OCI-LY3 (cell line): ENCODE results near the gene PTAR1.

Source experiments
- H2AFZ ChIP-seq: fragments of 200-600, 300-600 bp; shearing (Covaris generic); 2 replicates; pipeline ENCODE4 v1.6.0; 2014; ENCODE audit warnings: antibody characterized with exemption, low read depth, low read length
- H3K27ac ChIP-seq: fragments of 200-600, 300-600 bp; sonication (generic); 2 replicates; pipeline ENCODE4 v1.5.1; 2014; ENCODE audit warnings: mild to moderate bottlenecking, low read length, moderate library complexity, mixed read lengths
- H3K27me3 ChIP-seq: fragments of 200-600, 300-600 bp; sonication (generic); 2 replicates; pipeline ENCODE4 v1.6.1; 2014; ENCODE audit warnings: low read depth, low read length, mixed read lengths
- H3K36me3 ChIP-seq: fragments of 200-600, 300-600 bp; sonication (generic); replicated peaks from 2 replicates; pipeline ENCODE3; 2014; ENCODE audit warnings: low read depth, low read length, mixed read lengths
- H3K4me1 ChIP-seq: fragments of 300-600, 200-600 bp; sonication (generic); 2 replicates; pipeline ENCODE4 v1.6.1; 2014; ENCODE audit warnings: low read length, mixed read lengths
- H3K4me2 ChIP-seq: fragments of 200-600, 300-600 bp; sonication (generic); 2 replicates; pipeline ENCODE4 v1.6.1; 2014; ENCODE audit warnings: low read length, mixed read lengths
- H3K4me3 ChIP-seq: fragments of 300-600, 200-600 bp; sonication (generic); 2 replicates; pipeline ENCODE4 v1.5.1; 2014; ENCODE audit warnings: antibody characterized with exemption, mild to moderate bottlenecking, low read length, moderate library complexity
- H3K79me2 ChIP-seq: fragments of 300-600, 200-600 bp; shearing (Covaris generic); 2 replicates; pipeline ENCODE4 v1.6.1; 2014; ENCODE audit warnings: mild to moderate bottlenecking, low read length, mixed read lengths
- H3K9ac ChIP-seq: fragments of 300-600, 200-600 bp; shearing (Covaris generic); 2 replicates; pipeline ENCODE4 v1.6.0; 2014; ENCODE audit warnings: mild to moderate bottlenecking, low read length, moderate library complexity
- H3K9me3 ChIP-seq: fragments of 200-600, 300-600 bp; shearing (Covaris generic); 2 replicates; pipeline ENCODE4 v1.6.1; 2014; ENCODE audit warnings: low read length, mixed read lengths; ENCODE audit not compliant: insufficient read depth
- H4K20me1 ChIP-seq: fragments of 200-600, 300-600 bp; sonication (generic); 2 replicates; pipeline ENCODE4 v1.6.1; 2016; ENCODE audit warnings: low read length, mixed read lengths; ENCODE audit not compliant: insufficient read depth
- EZH2phosphoT487 ChIP-seq: fragments of 200-600 bp; shearing (Covaris generic); IDR thresholded peaks from 2 replicates; pipeline ENCODE4 v1.6.1; 2018; ENCODE audit warnings: antibody characterized with exemption, mixed run types, low read depth
- TF ChIP-seq, protein P1 (sequence below): fragments of 200-600, 300-600 bp; sonication (generic); IDR thresholded peaks from 2 replicates; pipeline ENCODE4 v1.5.1; 2014; ENCODE audit warnings: antibody characterized with exemption, low read length, low read depth

The PTAR1 gene

DNA sequence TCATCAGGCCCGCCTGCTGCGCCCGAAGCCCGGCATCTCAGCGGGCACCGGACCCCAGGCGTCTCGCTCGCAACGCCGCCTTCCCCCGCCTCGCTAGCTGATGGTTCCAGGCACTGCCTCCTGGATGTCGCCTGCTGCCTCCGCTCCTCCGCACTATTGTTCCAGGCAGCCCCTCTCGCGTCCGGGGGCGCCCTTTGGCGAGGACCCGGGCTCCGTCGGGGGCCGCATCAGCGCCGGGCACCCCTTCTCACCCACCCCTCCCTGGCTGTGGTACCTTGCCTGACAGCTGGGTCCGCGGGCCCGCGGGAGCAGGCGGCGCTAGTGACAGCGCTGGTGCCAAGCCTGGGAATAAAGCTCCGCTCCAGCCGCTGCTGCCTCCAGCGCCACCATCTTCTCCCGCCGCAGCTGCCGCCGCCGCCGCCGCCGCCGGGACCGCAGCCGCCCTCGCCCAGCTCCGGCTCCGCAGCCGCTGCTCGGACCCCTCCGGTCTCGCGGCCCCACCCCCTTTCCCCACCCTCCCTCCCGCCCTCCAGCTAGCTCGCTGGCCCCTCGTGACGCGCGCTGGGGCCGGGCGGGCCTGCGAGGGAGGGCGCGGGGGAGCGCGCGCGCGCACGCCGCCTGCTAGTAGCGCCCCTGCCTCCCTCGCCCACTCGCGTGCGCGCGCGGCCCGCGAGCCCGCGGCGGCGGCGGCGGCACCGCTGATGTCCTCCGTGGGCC lies 87.8 kb downstream of the PTAR1 start, which contains the start of gene APBA1:
Gene APBA1, minus strand, starts transcription at position 493 of the 717 bp plus-strand sequence.
- H3K4me2 ChIP-seq: peak within 1 kb of the TSS; percentile 43
- H3K9me3 ChIP-seq: no peaks in the 10 kb centered on the region
- no peaks in the 10 kb centered on the region for H3K79me2 ChIP-seq
- H3K27ac ChIP-seq: no peak within 1 kb of the TSS
- TF ChIP-seq, protein P1, sequence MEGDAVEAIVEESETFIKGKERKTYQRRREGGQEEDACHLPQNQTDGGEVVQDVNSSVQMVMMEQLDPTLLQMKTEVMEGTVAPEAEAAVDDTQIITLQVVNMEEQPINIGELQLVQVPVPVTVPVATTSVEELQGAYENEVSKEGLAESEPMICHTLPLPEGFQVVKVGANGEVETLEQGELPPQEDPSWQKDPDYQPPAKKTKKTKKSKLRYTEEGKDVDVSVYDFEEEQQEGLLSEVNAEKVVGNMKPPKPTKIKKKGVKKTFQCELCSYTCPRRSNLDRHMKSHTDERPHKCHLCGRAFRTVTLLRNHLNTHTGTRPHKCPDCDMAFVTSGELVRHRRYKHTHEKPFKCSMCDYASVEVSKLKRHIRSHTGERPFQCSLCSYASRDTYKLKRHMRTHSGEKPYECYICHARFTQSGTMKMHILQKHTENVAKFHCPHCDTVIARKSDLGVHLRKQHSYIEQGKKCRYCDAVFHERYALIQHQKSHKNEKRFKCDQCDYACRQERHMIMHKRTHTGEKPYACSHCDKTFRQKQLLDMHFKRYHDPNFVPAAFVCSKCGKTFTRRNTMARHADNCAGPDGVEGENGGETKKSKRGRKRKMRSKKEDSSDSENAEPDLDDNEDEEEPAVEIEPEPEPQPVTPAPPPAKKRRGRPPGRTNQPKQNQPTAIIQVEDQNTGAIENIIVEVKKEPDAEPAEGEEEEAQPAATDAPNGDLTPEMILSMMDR: no peak
- H3K36me3 ChIP-seq: no peaks in the 10 kb centered on the region
- H3K27me3 ChIP-seq: peaks cover 15% of the 10 kb centered on the region
- no peak within 1 kb of the TSS for H3K9ac ChIP-seq
- no peaks in the 10 kb centered on the region for H3K4me1 ChIP-seq
- H3K4me3 ChIP-seq: 0 out of 2 replicates have a peak within 1 kb of the TSS, but pooled peaks have one; percentile 20
- H2AFZ ChIP-seq: no peak within 1 kb of the TSS
- no peaks in the 10 kb centered on the region for H4K20me1 ChIP-seq

DNA sequence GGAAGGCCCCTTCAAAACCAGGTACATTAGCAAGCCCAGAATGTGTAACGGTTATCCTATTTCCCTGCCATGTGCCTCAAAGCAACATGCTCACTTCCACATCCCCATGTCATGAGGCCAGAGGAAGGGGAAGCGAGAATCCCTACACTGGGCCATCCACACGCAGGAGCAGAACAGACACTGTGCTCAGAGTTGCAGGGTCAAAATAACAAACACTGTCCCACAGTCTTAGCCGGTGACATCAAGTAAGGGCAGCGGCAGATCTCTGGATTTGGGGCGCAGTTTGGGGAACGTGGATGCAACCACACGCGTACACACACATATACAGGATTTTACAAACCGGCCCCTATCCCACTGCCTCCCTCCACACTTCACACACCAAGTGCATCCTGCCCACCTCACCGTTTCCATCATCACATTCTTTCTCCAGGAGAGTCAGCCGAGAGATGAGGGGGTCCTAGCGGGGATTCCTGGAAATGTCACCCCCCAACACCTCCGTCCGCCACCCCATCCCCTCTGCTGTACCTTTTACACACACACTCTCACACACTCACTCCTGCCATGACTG lies 88.4 kb downstream of the PTAR1 start:
- no peak overlapping the region for H2AFZ ChIP-seq
- TF ChIP-seq, protein P1: no peak
- no peak for TF ChIP-seq EZH2phosphoT487
- no peak overlapping the region for H3K9ac ChIP-seq
- no peaks in the 10 kb centered on the region for H3K4me1 ChIP-seq
- H4K20me1 ChIP-seq: no peaks in the 10 kb centered on the region
- peaks cover 14% of the 10 kb centered on the region for H3K27me3 ChIP-seq
- H3K4me3 ChIP-seq: no peak overlapping the region
- H3K4me2 ChIP-seq: no peak overlapping the region
- no peak overlapping the region for H3K27ac ChIP-seq
- no peaks in the 10 kb centered on the region for H3K9me3 ChIP-seq
- H3K36me3 ChIP-seq: no peaks in the 10 kb centered on the region
- H3K79me2 ChIP-seq: no peaks in the 10 kb centered on the region

DNA sequence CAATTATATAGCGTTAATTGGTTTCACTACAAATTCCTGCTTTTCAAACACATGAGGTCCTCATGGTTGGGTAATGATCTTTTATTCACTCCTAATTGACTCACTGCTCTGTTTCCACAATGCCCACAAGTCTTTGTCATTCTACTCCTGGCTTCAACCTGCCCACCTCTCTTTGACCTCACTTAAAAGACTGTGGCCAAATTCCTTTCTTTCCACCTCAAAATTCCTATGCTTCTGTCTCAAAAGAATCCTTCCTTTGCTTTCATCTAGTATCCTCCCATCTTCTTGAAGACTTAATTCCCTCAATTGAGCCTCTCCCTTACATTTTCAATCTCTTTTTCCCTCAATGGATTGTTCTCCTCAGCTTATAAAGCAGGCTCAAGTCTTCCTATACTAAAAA lies 92.5 kb downstream of the PTAR1 start:
- Histone ChIP-seq H3K36me3 (no peaks in the 10 kb centered on the region), H3K4me3 (no peak overlapping the region), H3K9ac (no peak overlapping the region), H3K79me2 (no peaks in the 10 kb centered on the region), H2AFZ (no peak overlapping the region), H4K20me1 (no peaks in the 10 kb centered on the region), H3K27ac (no peak overlapping the region), H3K4me1 (no peaks in the 10 kb centered on the region), H3K4me2 (no peak overlapping the region), H3K27me3 (peaks cover 28% of the 10 kb centered on the region), H3K9me3 (no peaks in the 10 kb centered on the region)
- no peak for TF ChIP-seq EZH2phosphoT487
- TF ChIP-seq, protein P1: no peak

DNA sequence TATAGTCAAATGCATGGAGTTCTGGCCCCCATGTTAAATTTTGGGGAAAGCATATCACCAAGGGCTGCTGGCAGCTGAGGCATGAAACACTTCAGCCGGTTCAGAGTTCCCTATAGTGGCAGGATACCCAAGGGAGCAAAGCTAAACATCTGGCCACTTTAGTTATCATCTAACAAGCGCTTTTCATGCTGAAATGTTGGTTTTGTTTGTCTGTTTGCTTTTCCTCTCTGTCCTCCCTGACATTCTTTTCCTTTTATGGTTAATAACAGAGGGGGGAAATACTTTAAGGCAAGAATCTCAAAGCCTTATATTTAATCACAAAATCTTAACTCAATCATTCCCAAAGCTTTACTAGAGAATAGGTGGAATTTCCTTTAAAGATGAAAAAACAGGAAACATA lies 99.5 kb downstream of the PTAR1 start:
- no peak overlapping the region for H3K9ac ChIP-seq
- no peak overlapping the region for H2AFZ ChIP-seq
- no peaks in the 10 kb centered on the region for H3K36me3 ChIP-seq
- no peaks in the 10 kb centered on the region for H3K79me2 ChIP-seq
- no peaks in the 10 kb centered on the region for H4K20me1 ChIP-seq
- no peak overlapping the region for H3K4me2 ChIP-seq
- no peaks in the 10 kb centered on the region for H3K4me1 ChIP-seq
- no peak overlapping the region for H3K27ac ChIP-seq
- no peak overlapping the region for H3K4me3 ChIP-seq
- TF ChIP-seq EZH2phosphoT487: no peak
- TF ChIP-seq, protein P1: no peak
- H3K27me3 ChIP-seq: peaks cover 30% of the 10 kb centered on the region
- H3K9me3 ChIP-seq: no peaks in the 10 kb centered on the region
